Suprapubic skin (tissue), 3 donors: ENCODE data around the gene GLUD2.

Source experiments
- EP300 ChIP-seq: sonication (generic); formaldehyde crosslinking; IDR thresholded peaks from one replicate; pipeline ENCODE4 v1.6.1; 2017; ENCODE audit warnings: antibody characterized with exemption
- TF ChIP-seq, protein P1 (sequence below), 2 donors: fragments of 200-600 bp in 1 of 2; fragments of 450-650 bp in 1 of 2; sonication (generic) in 1 of 2; IDR thresholded peaks; one replicate each; pipeline ENCODE4 v1.5.1; 2016 to 2019; ENCODE audit warnings: antibody characterized with exemption in 2 of 2, mild to moderate bottlenecking in 1 of 2, moderate library complexity in 1 of 2

DNA sequence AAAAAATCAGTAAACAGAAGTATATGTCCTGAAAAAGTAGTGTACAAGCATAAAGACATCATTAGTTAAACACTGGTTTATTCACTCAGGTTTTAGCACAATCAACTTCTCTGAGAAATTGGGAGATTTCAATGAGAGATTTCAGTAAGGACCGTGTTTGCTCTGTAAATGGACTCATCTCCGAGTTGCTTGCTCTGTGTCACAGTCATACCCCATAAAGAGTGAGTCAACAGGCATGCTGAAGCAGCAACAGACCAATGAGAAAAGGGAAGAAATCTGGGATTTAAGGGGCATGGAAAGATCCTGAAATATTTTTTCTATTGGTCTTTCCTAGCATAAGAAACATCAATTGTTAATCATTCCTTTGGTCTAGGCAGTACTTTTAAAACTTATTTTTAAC, 4.7 kb downstream of the GLUD2 start:
- TF ChIP-seq, protein P1, sequence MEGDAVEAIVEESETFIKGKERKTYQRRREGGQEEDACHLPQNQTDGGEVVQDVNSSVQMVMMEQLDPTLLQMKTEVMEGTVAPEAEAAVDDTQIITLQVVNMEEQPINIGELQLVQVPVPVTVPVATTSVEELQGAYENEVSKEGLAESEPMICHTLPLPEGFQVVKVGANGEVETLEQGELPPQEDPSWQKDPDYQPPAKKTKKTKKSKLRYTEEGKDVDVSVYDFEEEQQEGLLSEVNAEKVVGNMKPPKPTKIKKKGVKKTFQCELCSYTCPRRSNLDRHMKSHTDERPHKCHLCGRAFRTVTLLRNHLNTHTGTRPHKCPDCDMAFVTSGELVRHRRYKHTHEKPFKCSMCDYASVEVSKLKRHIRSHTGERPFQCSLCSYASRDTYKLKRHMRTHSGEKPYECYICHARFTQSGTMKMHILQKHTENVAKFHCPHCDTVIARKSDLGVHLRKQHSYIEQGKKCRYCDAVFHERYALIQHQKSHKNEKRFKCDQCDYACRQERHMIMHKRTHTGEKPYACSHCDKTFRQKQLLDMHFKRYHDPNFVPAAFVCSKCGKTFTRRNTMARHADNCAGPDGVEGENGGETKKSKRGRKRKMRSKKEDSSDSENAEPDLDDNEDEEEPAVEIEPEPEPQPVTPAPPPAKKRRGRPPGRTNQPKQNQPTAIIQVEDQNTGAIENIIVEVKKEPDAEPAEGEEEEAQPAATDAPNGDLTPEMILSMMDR (IDR thresholded peaks at IDR 0.05), result no peak
- no peak for TF ChIP-seq EP300
